ENCODE measurements around the gene EIF5A2.

DNA sequence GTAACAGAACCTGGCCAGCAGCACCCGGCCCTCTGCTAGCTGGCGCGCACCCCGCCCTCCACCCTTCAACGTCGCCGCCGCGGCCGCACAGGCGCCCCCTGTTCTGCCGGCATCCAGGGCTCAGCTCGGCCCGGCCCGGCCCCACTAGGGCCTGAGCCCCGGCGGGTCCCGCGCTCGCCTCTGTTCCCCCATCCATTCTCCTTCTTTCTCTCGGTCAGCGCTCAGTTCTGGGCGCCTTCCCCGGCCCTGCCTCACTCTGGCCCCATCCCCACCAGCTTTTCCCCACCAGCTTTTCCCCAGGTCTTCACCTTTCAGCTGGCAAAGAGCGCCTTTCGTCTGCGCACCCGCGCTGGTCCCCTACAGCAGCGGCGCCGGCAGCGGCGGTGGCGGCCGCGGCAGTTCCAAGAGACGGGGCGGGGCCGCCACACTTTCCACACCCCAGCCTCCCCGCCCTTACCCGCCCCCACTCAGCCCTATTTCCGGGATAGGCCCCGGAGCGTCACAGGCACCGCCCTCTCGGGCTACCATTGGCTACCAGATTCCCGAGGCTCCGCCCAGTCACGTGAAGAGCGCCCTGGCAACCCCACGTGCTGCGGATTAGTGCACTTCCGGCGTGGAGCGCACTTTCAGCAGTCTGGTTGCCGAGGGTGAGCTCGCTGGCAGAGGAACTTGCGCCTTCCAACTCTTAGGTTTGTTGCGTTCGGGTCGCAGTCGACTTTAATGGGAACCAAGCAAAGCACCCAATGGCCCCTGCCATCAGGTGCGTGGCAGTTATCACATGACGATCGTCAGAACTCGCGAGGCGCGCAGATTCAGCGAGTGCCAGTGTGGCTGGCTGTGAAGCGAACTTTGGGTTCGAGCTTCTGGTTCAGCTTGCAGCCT is at the start of gene EIF5A2:
- no peak for TF ChIP-seq CTCF (IDR thresholded peaks at IDR 0.05; ENCODE audit: borderline replicate concordance, extremely low read depth, low read length, poor library complexity, severe bottlenecking)
- TF ChIP-seq EZH2 (IDR thresholded peaks at IDR 0.05; ENCODE audit: borderline replicate concordance, low read depth, low read length, severe bottlenecking) = no peak

All from DND-41 (cell line).